Naive B cell (primary cell): Measurements from ENCODE around the gene CLCN3. TPM values are rescaled to one million over a fixed set of nuclear protein-coding genes. Genes with fewer than 3 reads are reported as not detected.
A peak's percentile ranks its signal among the peaks of the same experiment; 100 is the strongest.

Source experiments
- ATAC-seq, 2 donors: fragments of 150-1000 bp; cut with Tn5 transposase; 2 replicates each; pipeline ENCODE4 v1.10.0; 2021; ENCODE audit warnings: low read depth in 2 of 2, mild to moderate bottlenecking in 2 of 2, moderate library complexity in 2 of 2
- DNase-seq: peaks from one replicate; pipeline ENCODE4 v3.0.0; 2022
- H3K27ac Mint-ChIP-seq, 6 donors: one replicate each; pipeline ENCODE4 v1.8.0; 2020 to 2022; ENCODE audit warnings: mild to moderate bottlenecking in 6 of 6, mixed read lengths in 6 of 6, moderate library complexity in 5 of 6, inconsistent platforms in 2 of 6
- H3K27me3 Mint-ChIP-seq, 3 donors: one replicate each; pipeline ENCODE4 v1.8.0; 2021 to 2022; ENCODE audit warnings: mixed read lengths in 3 of 3, mild to moderate bottlenecking in 1 of 3
- H3K36me3 Mint-ChIP-seq, 2 donors: one replicate each; pipeline ENCODE4 v1.8.0; 2020 to 2022; ENCODE audit warnings: mixed read lengths in 2 of 2, inconsistent platforms in 1 of 2, mild to moderate bottlenecking in 1 of 2
- H3K4me1 Mint-ChIP-seq, 3 donors: one replicate each; pipeline ENCODE4 v1.8.0; 2020 to 2022; ENCODE audit warnings: mixed read lengths in 3 of 3, inconsistent platforms in 1 of 3, mild to moderate bottlenecking in 1 of 3, moderate library complexity in 1 of 3
- H3K4me3 Mint-ChIP-seq, 8 donors: one replicate each; pipeline ENCODE4 v1.8.0; 2020 to 2022; ENCODE audit warnings: mild to moderate bottlenecking in 8 of 8, mixed read lengths in 8 of 8, moderate library complexity in 8 of 8, inconsistent platforms in 2 of 8
- H3K9me3 Mint-ChIP-seq, 7 donors: one replicate each; pipeline ENCODE4 v1.8.0; 2020 to 2022; ENCODE audit warnings: mixed read lengths in 7 of 7, mild to moderate bottlenecking in 5 of 7, inconsistent platforms in 2 of 7, moderate library complexity in 1 of 7
- polyA plus RNA-seq, 6 donors: library from polyadenylated mRNA; unstranded; fragments of 300-500 nt; fragmentation: Illumina TruSeq; gene quantifications; one replicate each; pipeline ENCODE4 v1.2.3, GENCODE V29; 2021; ENCODE audit warnings: low read depth in 6 of 6

The CLCN3 gene
- polyA plus RNA-seq, 6 donors from 2014 or later, result 6.4 to 12.3 (median 10.0) TPM

DNA sequence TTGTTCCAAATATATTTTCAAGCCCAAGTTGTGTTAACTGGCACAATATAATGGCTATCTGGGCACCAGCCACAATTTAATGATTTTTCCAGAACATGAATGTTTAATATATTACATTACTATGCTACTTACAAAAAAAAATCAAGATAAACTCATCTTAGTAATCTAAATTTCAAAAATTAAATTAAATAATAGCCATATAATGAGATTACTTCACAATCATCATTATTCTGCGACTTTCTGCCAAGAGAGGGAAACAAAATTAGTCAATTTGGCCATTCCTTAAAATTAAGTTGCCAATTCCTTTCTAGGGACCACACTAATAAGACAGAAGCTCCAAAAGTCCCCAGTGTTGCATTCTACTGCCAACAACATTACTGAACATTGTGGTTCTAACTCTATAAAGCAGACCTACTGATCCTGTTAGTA is 15.5 kb upstream of the CLCN3 start:
- Mint-ChIP-seq H3K9me3 (no peaks in the 10 kb centered on the region), H3K4me1 (peaks cover 4 to 7% (median 7%) of the 10 kb centered on the region in 3 donors), H3K36me3 (peaks cover 0 to 9% of the 10 kb centered on the region in 2 donors), H3K27me3 (no peaks in the 10 kb centered on the region), H3K27ac (no peak overlapping the region), H3K4me3 (no peak overlapping the region)
- no peak for DNase-seq
- no peak for ATAC-seq

DNA sequence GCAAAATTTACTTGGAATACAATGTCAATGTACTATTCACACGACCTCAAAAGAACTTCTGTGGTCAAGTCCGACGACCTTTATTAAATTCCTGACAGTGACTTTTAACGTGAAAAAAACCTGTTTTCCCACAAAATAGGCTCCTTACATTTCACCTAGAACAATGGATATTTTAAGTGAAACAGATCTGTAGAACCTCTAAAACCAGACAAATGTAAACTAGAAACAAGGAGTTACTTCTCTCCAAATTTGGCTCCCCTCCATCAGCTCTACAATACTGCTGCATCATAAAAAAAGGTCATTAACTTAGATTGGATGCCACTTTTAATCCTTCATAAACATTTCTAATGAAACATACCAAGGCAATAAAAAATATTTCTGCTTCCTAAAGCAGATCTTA is 9.2 kb upstream of the CLCN3 start:
- no peak for ATAC-seq
- no peaks in the 10 kb centered on the region for H3K36me3 Mint-ChIP-seq
- no peaks in the 10 kb centered on the region for H3K27me3 Mint-ChIP-seq
- DNase-seq, result no peak
- peak overlapping the region in 4 of 6 donors; percentile 74 to 100 (median 89) for H3K27ac Mint-ChIP-seq
- peaks cover 21 to 29% (median 22%) of the 10 kb centered on the region in 3 donors for H3K4me1 Mint-ChIP-seq
- H3K4me3 Mint-ChIP-seq, result peak overlapping the region in 7 of 8 donors; percentile 4 to 100 (median 96)
- no peaks in the 10 kb centered on the region for H3K9me3 Mint-ChIP-seq

DNA sequence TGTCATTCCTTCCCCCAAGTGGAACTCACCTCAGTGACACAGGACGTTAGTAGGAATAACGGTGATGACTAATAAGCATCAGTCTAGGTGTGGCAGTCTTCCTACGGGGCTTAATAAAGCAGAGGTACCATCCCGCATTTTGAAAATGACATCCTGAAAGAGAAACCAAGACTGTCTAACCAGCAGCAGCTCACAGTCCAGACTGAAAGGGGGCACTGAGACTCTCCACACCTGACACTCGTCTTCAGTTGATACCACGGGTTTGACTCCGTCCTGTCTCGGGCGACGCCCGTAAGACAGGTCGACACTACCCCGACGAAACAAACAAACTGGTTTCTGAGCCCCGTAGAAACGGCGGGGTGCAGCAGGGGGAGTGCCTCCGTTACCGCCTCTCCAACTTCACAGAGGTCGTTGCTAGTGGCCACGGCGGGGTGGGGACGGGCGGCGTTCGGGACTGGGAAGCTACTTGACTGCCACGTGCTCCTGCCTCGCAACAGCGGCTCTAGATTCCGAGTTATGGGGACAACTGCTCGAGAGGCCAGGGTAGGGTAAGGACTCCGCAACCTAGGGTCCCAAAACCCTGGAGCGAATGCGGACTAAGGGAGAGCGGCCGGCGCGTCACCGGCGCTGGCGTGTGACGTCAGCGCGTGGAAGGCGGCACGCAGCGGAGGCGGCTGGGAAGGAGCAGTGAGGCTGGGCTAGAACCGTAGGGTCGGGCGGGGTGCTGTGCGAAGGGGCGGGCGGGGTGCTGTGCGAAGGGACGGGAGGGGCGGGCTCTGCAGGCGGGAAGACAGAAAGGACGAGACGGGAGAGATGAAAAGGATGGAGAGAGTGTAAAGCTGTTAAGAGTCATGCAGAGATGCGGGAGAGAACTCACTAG is 8.1 kb upstream of the CLCN3 start, which contains the start of gene NEK1:
NEK1 (minus strand) TSS at position 593 of the 880 bp plus-strand sequence. CDS start 9,953 bp downstream, outside the sequence.
- Mint-ChIP-seq H3K27me3 (no peaks in the 10 kb centered on the region), H3K9me3 (no peaks in the 10 kb centered on the region), H3K36me3 (no peaks in the 10 kb centered on the region), H3K4me1 (peaks cover 14 to 29% (median 15%) of the 10 kb centered on the region in 3 donors), H3K27ac (peak within 1 kb of the TSS; percentile 99 to 100 (median 100)), H3K4me3 (peak within 1 kb of the TSS; percentile 93 to 100 (median 96))
- ATAC-seq, result peak; percentile 82 to 84
- DNase-seq, result peak; percentile 89

DNA sequence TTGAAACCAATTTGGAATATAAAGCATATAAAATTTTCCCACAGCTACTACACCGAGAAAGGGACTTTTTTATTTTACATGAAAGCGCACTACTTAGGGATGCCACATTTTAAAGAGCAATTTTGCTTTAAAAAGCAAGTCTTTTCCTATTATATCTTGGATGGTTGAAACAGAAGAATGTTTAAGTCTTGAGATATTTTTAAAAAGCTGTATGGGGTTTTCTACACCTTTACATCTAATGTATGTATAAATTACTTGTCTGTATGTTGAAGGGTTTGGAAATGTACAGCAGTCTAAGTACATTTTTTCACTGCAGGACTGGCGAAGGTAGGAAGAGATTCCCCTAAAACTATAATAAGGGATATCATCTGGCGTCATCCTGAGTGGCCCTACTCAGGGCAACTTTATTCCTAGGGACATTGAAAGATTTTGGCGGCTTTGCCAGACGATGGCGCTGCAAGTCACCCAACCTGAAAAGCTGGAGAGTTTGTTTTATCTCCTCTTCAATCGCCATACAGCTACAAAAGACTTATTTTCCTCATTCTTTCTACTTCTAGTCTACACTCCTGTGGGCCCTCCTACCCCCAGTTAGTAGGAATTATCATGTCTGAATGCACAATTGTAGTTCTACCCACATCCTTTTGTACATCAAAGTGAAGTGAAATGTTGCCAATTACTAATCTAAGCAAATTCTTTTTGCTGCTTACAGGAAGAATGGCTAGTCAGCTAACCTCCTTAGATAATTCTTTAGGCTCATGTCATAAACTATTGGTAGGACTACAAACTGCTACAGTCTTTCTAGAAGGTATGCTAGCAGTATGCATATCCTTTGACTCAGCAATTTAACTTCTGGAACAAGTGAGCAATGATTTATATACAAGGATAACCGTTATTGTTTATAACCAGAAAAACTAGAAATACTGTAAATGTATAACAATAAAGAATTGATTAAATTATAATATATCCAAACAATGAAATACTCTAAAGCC is 7.2 kb upstream of the CLCN3 start:
- H3K9me3 Mint-ChIP-seq, result no peaks in the 10 kb centered on the region
- H3K4me1 Mint-ChIP-seq, result peaks cover 14 to 28% (median 15%) of the 10 kb centered on the region in 3 donors
- peak overlapping the region; percentile 93 to 100 (median 96) for H3K4me3 Mint-ChIP-seq
- no peaks in the 10 kb centered on the region for H3K36me3 Mint-ChIP-seq
- H3K27ac Mint-ChIP-seq, result peak overlapping the region; percentile 99 to 100 (median 100)
- no peaks in the 10 kb centered on the region for H3K27me3 Mint-ChIP-seq
- ATAC-seq (peak; percentile 28 to 33), DNase-seq (peak; percentile 67)

DNA sequence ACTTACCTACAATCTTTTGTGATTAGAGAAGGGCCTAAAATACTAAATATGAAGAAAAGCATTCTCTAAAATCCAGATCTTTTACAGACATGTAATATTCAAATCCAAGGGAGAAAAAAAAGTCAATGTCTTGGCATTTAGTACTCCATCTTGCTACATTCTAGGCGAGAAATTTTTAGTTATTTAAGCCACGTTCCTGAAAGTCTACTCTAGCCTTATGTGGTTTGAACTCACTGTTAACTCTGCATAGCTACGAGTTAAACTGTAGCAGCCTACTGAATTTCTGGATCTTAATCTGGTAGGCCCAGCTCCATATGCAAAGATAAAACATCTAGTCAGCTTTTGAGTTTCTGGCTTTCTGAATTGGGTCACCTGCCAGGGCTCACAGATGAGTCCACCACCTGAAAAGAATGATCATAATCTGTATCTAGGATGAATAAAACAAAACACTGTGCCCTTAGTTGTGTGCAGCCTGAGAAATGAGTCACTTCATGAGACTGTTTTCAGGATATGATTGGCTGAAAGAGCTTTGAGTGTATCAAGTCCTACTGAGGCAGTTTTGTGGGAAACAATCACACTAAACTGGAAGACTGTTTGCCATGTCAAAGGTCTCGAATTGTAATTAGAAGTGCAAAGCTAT is 4.8 kb upstream of the CLCN3 start:
- H3K4me3 Mint-ChIP-seq, result peak overlapping the region in 1 of 8 donors; percentile 26
- H3K9me3 Mint-ChIP-seq, result no peaks in the 10 kb centered on the region
- H3K27me3 Mint-ChIP-seq, result no peaks in the 10 kb centered on the region
- peak overlapping the region in 2 of 6 donors; percentile 39 to 41 for H3K27ac Mint-ChIP-seq
- no peak for DNase-seq
- H3K36me3 Mint-ChIP-seq, result no peaks in the 10 kb centered on the region
- no peak for ATAC-seq
- H3K4me1 Mint-ChIP-seq, result peaks cover 26 to 38% (median 33%) of the 10 kb centered on the region in 3 donors

DNA sequence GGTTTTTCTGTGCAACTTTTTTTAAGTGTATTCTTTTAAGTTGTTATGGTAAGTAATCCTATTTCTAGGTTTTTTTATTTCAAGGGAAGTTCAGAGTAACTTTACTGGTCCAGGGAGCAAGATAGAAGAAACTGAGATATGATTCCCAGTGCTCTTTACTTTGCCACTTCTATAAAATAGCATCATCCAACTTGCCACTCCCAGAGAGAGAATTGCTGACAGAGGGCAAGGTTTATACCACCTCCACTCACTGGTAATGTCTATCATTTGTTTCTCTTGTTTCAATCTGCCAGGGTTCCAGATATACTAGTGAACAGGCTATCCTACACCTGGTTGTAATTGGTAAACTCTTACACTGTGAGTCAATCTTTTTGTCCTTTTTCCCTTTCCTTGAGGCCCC is 3.5 kb upstream of the CLCN3 start:
- no peak for DNase-seq
- no peak for ATAC-seq
- H3K4me3 Mint-ChIP-seq, result peak overlapping the region in 1 of 8 donors; percentile 27
- H3K27ac Mint-ChIP-seq, result peak overlapping the region in 2 of 6 donors; percentile 47 to 100
- H3K36me3 Mint-ChIP-seq, result no peaks in the 10 kb centered on the region
- H3K4me1 Mint-ChIP-seq, result peaks cover 21 to 38% (median 37%) of the 10 kb centered on the region in 3 donors
- no peaks in the 10 kb centered on the region for H3K9me3 Mint-ChIP-seq
- no peaks in the 10 kb centered on the region for H3K27me3 Mint-ChIP-seq

DNA sequence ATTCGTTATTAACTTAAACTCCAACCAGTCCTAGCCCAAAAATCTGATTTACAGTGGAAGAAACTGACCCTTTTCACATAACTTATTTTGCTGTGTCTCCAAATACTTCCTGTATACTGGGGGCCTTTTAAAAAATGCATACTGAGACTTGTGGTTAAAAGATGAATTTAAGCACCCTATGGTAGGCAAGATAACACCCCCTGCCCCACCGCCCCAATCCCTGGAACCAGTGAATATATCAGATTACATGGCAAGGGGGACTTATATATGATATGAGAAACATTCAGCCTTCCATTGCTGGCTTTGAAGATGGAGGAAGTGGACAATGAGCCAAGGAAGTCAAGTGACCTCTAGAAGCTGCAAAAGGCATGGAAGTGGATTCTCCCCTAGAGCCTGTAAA is 3.1 kb upstream of the CLCN3 start:
- Mint-ChIP-seq H3K9me3 (no peaks in the 10 kb centered on the region), H3K4me3 (peak overlapping the region in 2 of 8 donors; percentile 27 to 54), H3K27me3 (no peaks in the 10 kb centered on the region), H3K27ac (peak overlapping the region in 5 of 6 donors; percentile 5 to 100 (median 79)), H3K36me3 (no peaks in the 10 kb centered on the region), H3K4me1 (peaks cover 21 to 37% (median 37%) of the 10 kb centered on the region in 3 donors)
- no peak for DNase-seq
- ATAC-seq, result no peak

- ATAC-seq (no peak), DNase-seq (peak; percentile 13)
- Mint-ChIP-seq H3K27me3 (no peaks in the 10 kb centered on the region), H3K36me3 (no peaks in the 10 kb centered on the region), H3K27ac (peak overlapping the region; percentile 99 to 100 (median 100)), H3K9me3 (no peaks in the 10 kb centered on the region), H3K4me1 (peaks cover 17 to 36% (median 34%) of the 10 kb centered on the region in 3 donors), H3K4me3 (peak overlapping the region in 4 of 8 donors; percentile 45 to 97 (median 95))
Observed at GRCh38 chr4:169618286-169618685, 2.1 kb upstream of the CLCN3 start.

DNA sequence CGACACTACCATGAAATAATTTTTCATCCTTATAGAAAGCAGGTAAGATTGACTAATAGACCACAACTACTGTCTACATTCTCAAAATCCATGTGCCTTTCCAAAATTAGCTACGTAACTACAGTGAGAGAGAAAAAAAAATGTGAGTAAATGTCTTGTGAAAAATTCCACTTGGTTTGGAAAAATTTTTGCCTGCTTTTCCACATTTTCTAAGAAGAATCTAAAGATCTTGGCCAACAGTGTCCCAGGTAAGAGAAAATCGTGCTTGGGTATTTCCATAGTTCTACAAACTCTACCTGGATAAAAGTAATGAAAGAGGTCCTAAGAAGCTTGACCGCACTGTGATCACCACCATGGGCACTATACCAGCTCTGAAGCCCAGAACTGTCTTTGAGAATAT is 1.4 kb upstream of the CLCN3 start:
- H3K27ac Mint-ChIP-seq, result peak overlapping the region; percentile 99 to 100 (median 100)
- H3K9me3 Mint-ChIP-seq, result no peaks in the 10 kb centered on the region
- ATAC-seq, result no peak
- peaks cover 17 to 42% (median 36%) of the 10 kb centered on the region in 3 donors for H3K4me1 Mint-ChIP-seq
- H3K36me3 Mint-ChIP-seq, result no peaks in the 10 kb centered on the region
- H3K27me3 Mint-ChIP-seq, result no peaks in the 10 kb centered on the region
- H3K4me3 Mint-ChIP-seq, result peak overlapping the region in 7 of 8 donors; percentile 90 to 100 (median 97)
- DNase-seq, result no peak

DNA sequence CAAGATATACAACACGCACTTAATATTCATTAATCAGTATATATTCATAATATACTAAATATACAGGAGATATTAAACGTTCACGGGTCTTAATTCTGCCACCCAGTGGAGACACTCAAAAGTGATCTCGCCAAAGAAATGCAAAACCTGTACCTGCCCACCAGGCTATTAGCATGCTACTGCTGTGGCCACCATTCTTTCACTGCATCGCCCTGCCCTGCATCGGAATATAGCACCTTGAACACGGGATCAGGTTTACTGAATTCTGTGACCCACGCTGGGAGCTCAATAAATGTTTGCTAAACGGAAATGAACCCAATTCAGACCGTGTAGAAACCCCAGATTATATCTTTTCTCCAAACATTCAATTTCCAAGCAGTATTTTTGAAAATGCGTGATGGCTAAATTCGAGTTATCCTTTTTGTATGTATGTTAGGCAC is 840 bp upstream of the CLCN3 start:
- Mint-ChIP-seq H3K27me3 (no peaks in the 10 kb centered on the region), H3K36me3 (no peaks in the 10 kb centered on the region), H3K4me3 (peak overlapping the region; percentile 90 to 100 (median 98)), H3K27ac (peak overlapping the region; percentile 99 to 100 (median 100)), H3K4me1 (peaks cover 17 to 42% (median 36%) of the 10 kb centered on the region in 3 donors), H3K9me3 (no peaks in the 10 kb centered on the region)
- peak; percentile 75 for DNase-seq
- peak; percentile 43 for ATAC-seq

DNA sequence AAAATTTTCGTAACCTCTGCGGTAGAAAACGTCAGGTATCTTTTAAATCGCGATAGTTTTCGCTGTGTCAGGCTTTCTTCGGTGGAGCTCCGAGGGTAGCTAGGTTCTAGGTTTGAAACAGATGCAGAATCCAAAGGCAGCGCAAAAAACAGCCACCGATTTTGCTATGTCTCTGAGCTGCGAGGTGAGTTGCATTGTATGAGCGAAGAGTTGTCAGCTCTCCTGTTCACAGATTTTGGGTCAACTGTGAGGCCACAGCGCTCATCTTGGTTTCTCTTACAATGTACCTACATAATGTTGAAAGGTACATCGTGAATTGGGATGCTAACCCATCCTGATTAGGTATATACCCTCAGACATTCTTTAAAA is 486 bp downstream of the CLCN3 start:
- Mint-ChIP-seq H3K27ac (peak overlapping the region; percentile 99 to 100 (median 100)), H3K36me3 (peaks cover 0 to 7% of the 10 kb centered on the region in 2 donors), H3K4me1 (peaks cover 21 to 52% (median 44%) of the 10 kb centered on the region in 3 donors), H3K9me3 (no peaks in the 10 kb centered on the region), H3K27me3 (no peaks in the 10 kb centered on the region), H3K4me3 (peak overlapping the region; percentile 90 to 100 (median 98))
- DNase-seq, result no peak
- ATAC-seq, result no peak

GRCh38 chr4:169621731-169622492 is 1.5 kb downstream of the CLCN3 start:
- Mint-ChIP-seq H3K27me3 (no peaks in the 10 kb centered on the region), H3K36me3 (peaks cover 0 to 7% of the 10 kb centered on the region in 2 donors), H3K4me3 (peak overlapping the region; percentile 48 to 100 (median 87)), H3K9me3 (no peaks in the 10 kb centered on the region), H3K4me1 (peaks cover 30 to 61% (median 51%) of the 10 kb centered on the region in 3 donors), H3K27ac (peak overlapping the region; percentile 24 to 100 (median 86))
- ATAC-seq, result no peak
- DNase-seq, result peak; percentile 28
